ENCODE measurements around the gene TRIP4. TPM values are rescaled to one million over a fixed set of nuclear protein-coding genes. Genes with fewer than 3 reads are reported as not detected.

TRIP4 gene
- total and polyA plus RNA-seq, 7 donors = 11.0 to 48.3 (median 22.6) TPM

GRCh38 chr15:64453689-64454037 is 66.0 kb downstream of the TRIP4 start:
- intact Hi-C loops (cut with DNase I) = no loop called here
- H3K27me3 ChIP-seq = no peaks in the 10 kb centered on the region
- WGBS, 2 donors = 91 to 96% methylated on average over 1 of the region's 1 CpG
- no peaks in the 10 kb centered on the region for H3K9me3 ChIP-seq
- H3K4me3 ChIP-seq = no peak overlapping the region
- peak overlapping the region; percentile 13 to 47 (median 26) for H3K27ac ChIP-seq
- TF ChIP-seq, protein P1, sequence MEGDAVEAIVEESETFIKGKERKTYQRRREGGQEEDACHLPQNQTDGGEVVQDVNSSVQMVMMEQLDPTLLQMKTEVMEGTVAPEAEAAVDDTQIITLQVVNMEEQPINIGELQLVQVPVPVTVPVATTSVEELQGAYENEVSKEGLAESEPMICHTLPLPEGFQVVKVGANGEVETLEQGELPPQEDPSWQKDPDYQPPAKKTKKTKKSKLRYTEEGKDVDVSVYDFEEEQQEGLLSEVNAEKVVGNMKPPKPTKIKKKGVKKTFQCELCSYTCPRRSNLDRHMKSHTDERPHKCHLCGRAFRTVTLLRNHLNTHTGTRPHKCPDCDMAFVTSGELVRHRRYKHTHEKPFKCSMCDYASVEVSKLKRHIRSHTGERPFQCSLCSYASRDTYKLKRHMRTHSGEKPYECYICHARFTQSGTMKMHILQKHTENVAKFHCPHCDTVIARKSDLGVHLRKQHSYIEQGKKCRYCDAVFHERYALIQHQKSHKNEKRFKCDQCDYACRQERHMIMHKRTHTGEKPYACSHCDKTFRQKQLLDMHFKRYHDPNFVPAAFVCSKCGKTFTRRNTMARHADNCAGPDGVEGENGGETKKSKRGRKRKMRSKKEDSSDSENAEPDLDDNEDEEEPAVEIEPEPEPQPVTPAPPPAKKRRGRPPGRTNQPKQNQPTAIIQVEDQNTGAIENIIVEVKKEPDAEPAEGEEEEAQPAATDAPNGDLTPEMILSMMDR (IDR thresholded peaks at IDR 0.05) = no peak
- TF ChIP-seq POLR2AphosphoS5 (IDR thresholded peaks at IDR 0.05) = no peak
- TF ChIP-seq EP300 (IDR thresholded peaks at IDR 0.05) = no peak
- TF ChIP-seq POLR2A (IDR thresholded peaks at IDR 0.05) = no peak
- H3K4me1 ChIP-seq = peaks cover 0 to 52% (median 50%) of the 10 kb centered on the region in 4 donors
- H3K36me3 ChIP-seq = peaks cover 0 to 19% (median 1%) of the 10 kb centered on the region in 4 donors
- no peak for DNase-seq

DNA sequence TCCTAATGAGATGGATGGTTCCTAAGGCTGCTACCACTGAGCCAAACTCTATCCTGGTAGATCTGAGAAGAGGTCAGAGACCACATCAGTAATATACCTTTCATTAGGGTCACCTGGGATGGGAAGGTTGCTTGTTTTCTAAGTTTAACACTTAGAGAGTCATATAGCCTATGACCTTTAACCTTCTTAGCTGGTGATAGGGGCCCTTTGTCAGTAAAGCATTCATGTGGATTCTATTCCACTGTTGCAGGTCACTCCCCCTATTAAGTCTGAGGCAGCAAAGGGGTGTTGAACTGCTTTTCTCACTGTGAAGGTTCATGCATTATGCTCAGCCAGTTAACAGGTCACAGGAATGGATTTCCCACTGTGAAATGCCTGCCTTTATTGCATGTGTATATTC is 66.6 kb downstream of the TRIP4 start:
- Histone ChIP-seq H3K4me3 (no peak overlapping the region), H3K4me1 (peaks cover 0 to 54% (median 51%) of the 10 kb centered on the region in 4 donors), H3K27me3 (no peaks in the 10 kb centered on the region), H3K36me3 (peaks cover 0 to 14% (median 1%) of the 10 kb centered on the region in 4 donors), H3K27ac (peak overlapping the region in 3 of 4 donors; percentile 21 to 47 (median 30)), H3K9me3 (no peaks in the 10 kb centered on the region)
- TF ChIP-seq EP300 (IDR thresholded peaks at IDR 0.05) = no peak
- no peak for TF ChIP-seq POLR2AphosphoS5 (IDR thresholded peaks at IDR 0.05)
- intact Hi-C loops (cut with DNase I) = no loop called here
- no peak for DNase-seq

GRCh38 chr15:64455961-64456371 is 68.3 kb downstream of the TRIP4 start:
- Histone ChIP-seq H3K4me3 (no peak overlapping the region), H3K4me1 (peaks cover 4 to 64% (median 53%) of the 10 kb centered on the region in 4 donors), H3K9me3 (no peaks in the 10 kb centered on the region), H3K36me3 (peaks cover 0 to 5% (median 0%) of the 10 kb centered on the region in 4 donors), H3K27me3 (no peaks in the 10 kb centered on the region), H3K27ac (peak overlapping the region; percentile 41 to 69 (median 54))
- DNase-seq = peak; percentile 65
- 55 to 86% methylated on average over 3 of the region's 3 CpGs for WGBS, 2 donors
- intact Hi-C loops (cut with DNase I) = no loop called here
- no peak for TF ChIP-seq POLR2AphosphoS5 (IDR thresholded peaks at IDR 0.05)
- TF ChIP-seq, protein P1 (IDR thresholded peaks at IDR 0.05) = no peak
- no peak for TF ChIP-seq POLR2A (IDR thresholded peaks at IDR 0.05)

- WGBS, 2 donors = 54 to 80% methylated on average over 1 of the region's 1 CpG
Observed at GRCh38 chr15:64456634-64457108, 69.0 kb downstream of the TRIP4 start.

DNA sequence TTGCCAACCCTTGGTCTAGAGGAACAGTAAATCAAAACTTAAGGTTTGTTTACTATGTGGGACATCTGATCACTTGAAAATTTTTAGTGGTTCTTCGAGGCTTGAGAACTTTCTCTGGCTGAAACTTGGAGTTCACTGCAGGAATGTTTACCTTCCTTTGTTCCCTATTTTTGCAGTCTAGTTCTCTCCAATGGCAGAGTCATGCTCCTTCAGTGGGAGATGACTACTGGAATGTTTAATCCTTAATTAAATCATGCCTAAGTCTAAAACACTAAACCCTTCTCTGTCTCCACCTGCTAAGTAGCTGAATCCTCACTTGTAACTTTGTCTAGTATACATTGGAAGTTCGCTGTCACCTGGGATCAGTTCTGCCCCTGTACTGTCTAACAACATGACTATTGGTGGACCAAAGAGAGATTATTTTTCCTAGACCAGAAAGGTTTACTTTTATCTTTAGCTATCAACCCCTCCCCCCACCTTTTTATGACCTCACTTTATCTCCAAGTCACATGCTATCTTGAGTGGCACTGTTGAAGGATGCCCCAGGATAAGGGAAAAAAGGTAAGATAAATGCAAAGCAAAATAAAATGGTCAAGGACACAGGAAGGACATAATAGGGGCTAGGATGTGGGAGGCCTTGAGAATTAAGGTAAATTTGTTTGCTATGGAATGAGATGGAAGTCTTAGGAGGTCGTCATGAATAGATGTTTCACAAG is 71.6 kb downstream of the TRIP4 start:
- WGBS, 2 donors = 66 to 73% methylated on average over 3 of the region's 3 CpGs
- Histone ChIP-seq H3K36me3 (peaks cover 0 to 5% (median 0%) of the 10 kb centered on the region in 4 donors), H3K27ac (peak overlapping the region; percentile 86 to 97 (median 92)), H3K27me3 (no peaks in the 10 kb centered on the region), H3K4me3 (no peak overlapping the region), H3K4me1 (peaks cover 4 to 75% (median 63%) of the 10 kb centered on the region in 4 donors), H3K9me3 (no peaks in the 10 kb centered on the region)
- DNase-seq = no peak
- TF ChIP-seq POLR2AphosphoS5 (IDR thresholded peaks at IDR 0.05) (no peak), EP300 (IDR thresholded peaks at IDR 0.05) (no peak), POLR2A (IDR thresholded peaks at IDR 0.05) (no peak)
- TF ChIP-seq, protein P1 (IDR thresholded peaks at IDR 0.05) = no peak
- intact Hi-C loops (cut with DNase I) = no loop called here

More at GRCh38 chr15:64456634-64457108, 69.0 kb downstream of the TRIP4 start:
- TF ChIP-seq POLR2A (IDR thresholded peaks at IDR 0.05) (no peak), POLR2AphosphoS5 (IDR thresholded peaks at IDR 0.05) (no peak), EP300 (IDR thresholded peaks at IDR 0.05) (no peak)
- TF ChIP-seq, protein P1 (IDR thresholded peaks at IDR 0.05) = no peak
- no peaks in the 10 kb centered on the region for H3K9me3 ChIP-seq
- H3K27ac ChIP-seq = peak overlapping the region; percentile 41 to 69 (median 54)
- H3K36me3 ChIP-seq = peaks cover 0 to 5% (median 0%) of the 10 kb centered on the region in 4 donors
- peaks cover 4 to 67% (median 56%) of the 10 kb centered on the region in 4 donors for H3K4me1 ChIP-seq
- DNase-seq = no peak
- intact Hi-C loops (cut with DNase I) = no loop called here
- H3K27me3 ChIP-seq = no peaks in the 10 kb centered on the region
- H3K4me3 ChIP-seq = no peak overlapping the region

Data from sigmoid colon (tissue), 7 donors.